Sigmoid colon (tissue), 7 donors: ENCODE measurements around the gene STAP2. TPM values are rescaled to one million over a fixed set of nuclear protein-coding genes. Genes with fewer than 3 reads are reported as not detected.

Experiments used
- DNase-seq: peaks from one replicate; pipeline ENCODE4 v3.0.0-alpha.2; 2019
- H3K27ac ChIP-seq, 4 donors: fragments of 200-600 bp; sonication (generic); one replicate each; pipeline ENCODE4 v1.5.1; 2016 to 2019; ENCODE audit warnings: mild to moderate bottlenecking in 1 of 4
- H3K27me3 ChIP-seq, 3 donors: fragments of 200-600 bp; sonication (generic); one replicate each; pipeline ENCODE4 v1.5.1; 2019; ENCODE audit warnings: mild to moderate bottlenecking in 1 of 3
- H3K36me3 ChIP-seq, 4 donors: fragments of 200-600 bp; sonication (generic); one replicate each; pipeline ENCODE4 v1.5.1; 2016 to 2019
- H3K4me1 ChIP-seq, 4 donors: fragments of 200-600 bp; sonication (generic); one replicate each; pipeline ENCODE4 v1.5.1; 2017 to 2019
- H3K4me3 ChIP-seq, 4 donors: fragments of 200-600 bp; sonication (generic); one replicate each; pipeline ENCODE4 v1.5.1; 2017 to 2019; ENCODE audit warnings: mild to moderate bottlenecking in 2 of 4, moderate library complexity in 1 of 4
- H3K9me3 ChIP-seq, 4 donors: fragments of 200-600 bp in 3 of 4; sonication (generic) in 3 of 4; one replicate each; pipeline versions ENCODE4 v1.5.1 to v1.6.1; 2013 to 2019
- EP300 ChIP-seq, 4 donors: sonication (generic); formaldehyde crosslinking; IDR thresholded peaks; one replicate each; pipeline ENCODE4 v1.6.1; 2017; ENCODE audit warnings: antibody characterized with exemption in 4 of 4
- POLR2A ChIP-seq, 2 donors: fragments of 450-650 bp; IDR thresholded peaks; one replicate each; pipeline ENCODE4 v1.6.1; 2016; ENCODE audit warnings: antibody characterized with exemption in 2 of 2, mild to moderate bottlenecking in 2 of 2, moderate library complexity in 2 of 2
- POLR2AphosphoS5 ChIP-seq, 4 donors: sonication (generic); formaldehyde crosslinking; IDR thresholded peaks; one replicate each; pipeline ENCODE4 v1.6.1; 2017; ENCODE audit warnings: antibody characterized with exemption in 4 of 4
- WGBS, 2 donors: extraction: QIAGEN DNeasy Blood & Tissue Kit; methylation state at CpG; one replicate each; pipeline ENCODE4 v1.1.7; 2013; 5-methylcytosine and 5-hydroxymethylcytosine counted together
- intact Hi-C: fragments of 100-400 bp; cut with DNase I; formaldehyde crosslinking; loops from one replicate; pipeline ENCODE4 v1.15.1; 2023
- polyA plus RNA-seq, 3 donors: library from polyadenylated mRNA; stranded (reverse); fragments of 200-250 nt; gene quantifications; one replicate each; pipeline ENCODE4 v1.2.3, GENCODE V29; 2013
- total RNA-seq, 4 donors: library from RNA; depleted of rRNA; stranded (reverse); fragments of >200 nt; gene quantifications; one replicate each; pipeline ENCODE4 v1.1.0, GENCODE V29; 2016
- TF ChIP-seq, protein P1 (sequence below), 4 experiments: fragments of 450-650 bp in 3 of 4; fragments of 200-600 bp in 1 of 4; IDR thresholded peaks; one replicate each; pipeline ENCODE4 v1.5.1; 2016 to 2019; ENCODE audit warnings: antibody characterized with exemption in 4 of 4, mild to moderate bottlenecking in 3 of 4, moderate library complexity in 2 of 4
- donor health status: healthy with polysubstance abuse.
- donor health status: Bipolar disorder and iron deficiency.
- donor health status: healthy.

Gene STAP2
- total and polyA plus RNA-seq, 7 donors: 0.99 to 313 (median 5.5) TPM

- DNase-seq: peak; percentile 99
- TF ChIP-seq POLR2A (IDR thresholded peaks at IDR 0.05) (no peak), EP300 (IDR thresholded peaks at IDR 0.05) (no peak), POLR2AphosphoS5 (IDR thresholded peaks at IDR 0.05) (peak in 2 of 4 donors; percentile 48 to 50)
- TF ChIP-seq, protein P1, sequence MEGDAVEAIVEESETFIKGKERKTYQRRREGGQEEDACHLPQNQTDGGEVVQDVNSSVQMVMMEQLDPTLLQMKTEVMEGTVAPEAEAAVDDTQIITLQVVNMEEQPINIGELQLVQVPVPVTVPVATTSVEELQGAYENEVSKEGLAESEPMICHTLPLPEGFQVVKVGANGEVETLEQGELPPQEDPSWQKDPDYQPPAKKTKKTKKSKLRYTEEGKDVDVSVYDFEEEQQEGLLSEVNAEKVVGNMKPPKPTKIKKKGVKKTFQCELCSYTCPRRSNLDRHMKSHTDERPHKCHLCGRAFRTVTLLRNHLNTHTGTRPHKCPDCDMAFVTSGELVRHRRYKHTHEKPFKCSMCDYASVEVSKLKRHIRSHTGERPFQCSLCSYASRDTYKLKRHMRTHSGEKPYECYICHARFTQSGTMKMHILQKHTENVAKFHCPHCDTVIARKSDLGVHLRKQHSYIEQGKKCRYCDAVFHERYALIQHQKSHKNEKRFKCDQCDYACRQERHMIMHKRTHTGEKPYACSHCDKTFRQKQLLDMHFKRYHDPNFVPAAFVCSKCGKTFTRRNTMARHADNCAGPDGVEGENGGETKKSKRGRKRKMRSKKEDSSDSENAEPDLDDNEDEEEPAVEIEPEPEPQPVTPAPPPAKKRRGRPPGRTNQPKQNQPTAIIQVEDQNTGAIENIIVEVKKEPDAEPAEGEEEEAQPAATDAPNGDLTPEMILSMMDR (IDR thresholded peaks at IDR 0.05): no peak
- intact Hi-C loops: loop anchor here (5.0 kb wide), 2 partner anchors 74 to 81 kb away; partner anchors contain the start of genes CHAF1A, SH3GL1 and YJU2
- Histone ChIP-seq H3K36me3 (no peaks in the 10 kb centered on the region), H3K4me1 (peaks cover 0 to 27% (median 20%) of the 10 kb centered on the region in 4 donors), H3K27ac (peak overlapping the region in 2 of 4 donors; percentile 2 to 60), H3K9me3 (no peaks in the 10 kb centered on the region), H3K27me3 (peaks cover 6 to 38% (median 13%) of the 10 kb centered on the region in 3 donors), H3K4me3 (peak overlapping the region; percentile 21 to 44 (median 33))
- WGBS, 2 donors: 3 to 69% methylated on average over 49 of the region's 49 CpGs
These were observed 10.2 kb downstream of the STAP2 start for GRCh38 chr19:4328243-4328990.

- H3K27ac ChIP-seq: peak overlapping the region in 1 of 4 donors; percentile 60
These were observed 10.8 kb downstream of the STAP2 start for GRCh38 chr19:4327877-4328242.

GRCh38 chr19:4327252-4327876 is 11.3 kb downstream of the STAP2 start:
- DNase-seq: peak; percentile 89
- no peaks in the 10 kb centered on the region for H3K9me3 ChIP-seq
- intact Hi-C loops: loop anchor here (5.0 kb wide), 2 partner anchors 75 to 80 kb away; partner anchors contain the start of genes CHAF1A, SH3GL1 and YJU2
- H3K27ac ChIP-seq: peak overlapping the region in 1 of 4 donors; percentile 60
- H3K4me1 ChIP-seq: peaks cover 0 to 27% (median 20%) of the 10 kb centered on the region in 4 donors
- peak overlapping the region in 3 of 4 donors; percentile 21 to 42 (median 35) for H3K4me3 ChIP-seq
- WGBS, 2 donors: 25 to 68% methylated on average over 30 of the region's 30 CpGs
- TF ChIP-seq EP300 (IDR thresholded peaks at IDR 0.05) (no peak), POLR2A (IDR thresholded peaks at IDR 0.05) (no peak)
- TF ChIP-seq, protein P1 (IDR thresholded peaks at IDR 0.05): no peak
- H3K27me3 ChIP-seq: peaks cover 6 to 38% (median 13%) of the 10 kb centered on the region in 3 donors
- no peaks in the 10 kb centered on the region for H3K36me3 ChIP-seq

More at GRCh38 chr19:4327877-4328242, 10.8 kb downstream of the STAP2 start:
- H3K27me3 ChIP-seq: peaks cover 6 to 38% (median 13%) of the 10 kb centered on the region in 3 donors
- peak overlapping the region; percentile 21 to 42 (median 28) for H3K4me3 ChIP-seq
- WGBS, 2 donors: 23 to 70% methylated on average over 13 of the region's 13 CpGs
- H3K4me1 ChIP-seq: peaks cover 0 to 27% (median 20%) of the 10 kb centered on the region in 4 donors
- TF ChIP-seq, protein P1 (IDR thresholded peaks at IDR 0.05): no peak
- TF ChIP-seq POLR2A (IDR thresholded peaks at IDR 0.05): no peak
- TF ChIP-seq EP300 (IDR thresholded peaks at IDR 0.05): no peak
- no peak for TF ChIP-seq POLR2AphosphoS5 (IDR thresholded peaks at IDR 0.05)
- no peak for DNase-seq
- H3K36me3 ChIP-seq: no peaks in the 10 kb centered on the region
- intact Hi-C loops: loop anchor here (5.0 kb wide), 2 partner anchors 74 to 81 kb away; partner anchors contain the start of genes CHAF1A, SH3GL1 and YJU2
- H3K9me3 ChIP-seq: no peaks in the 10 kb centered on the region

DNA sequence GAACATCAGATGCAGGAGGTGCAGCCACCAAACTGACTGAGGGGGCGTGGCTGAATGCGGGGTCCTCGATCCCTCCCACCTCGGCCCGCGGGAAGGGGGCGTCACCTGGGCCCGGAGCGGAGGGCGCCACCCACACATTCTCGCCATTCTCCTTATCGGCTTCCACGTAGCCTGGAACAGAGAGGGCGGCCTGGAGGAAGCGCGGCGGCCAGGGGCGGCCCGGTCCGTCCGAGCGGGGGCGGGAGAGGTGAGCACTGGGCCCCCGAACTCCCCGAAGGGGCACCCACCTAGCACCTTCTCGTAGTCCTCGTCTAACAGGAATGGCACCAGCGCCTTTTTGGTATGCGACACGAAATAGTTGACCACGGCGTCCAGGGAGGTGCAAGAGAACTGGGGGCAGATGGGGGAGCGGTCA is 11.8 kb downstream of the STAP2 start:
- TF ChIP-seq, protein P1 (IDR thresholded peaks at IDR 0.05): no peak
- no peak for TF ChIP-seq POLR2A (IDR thresholded peaks at IDR 0.05)
- no peak for TF ChIP-seq EP300 (IDR thresholded peaks at IDR 0.05)
- TF ChIP-seq POLR2AphosphoS5 (IDR thresholded peaks at IDR 0.05): no peak
- no peaks in the 10 kb centered on the region for H3K36me3 ChIP-seq
- peak overlapping the region in 2 of 4 donors; percentile 35 to 42 for H3K4me3 ChIP-seq
- no peak overlapping the region for H3K27ac ChIP-seq
- DNase-seq: no peak
- peaks cover 0 to 27% (median 20%) of the 10 kb centered on the region in 4 donors for H3K4me1 ChIP-seq
- peaks cover 6 to 38% (median 13%) of the 10 kb centered on the region in 3 donors for H3K27me3 ChIP-seq
- intact Hi-C loops: loop anchor here (5.0 kb wide), 2 partner anchors 75 to 80 kb away; partner anchors contain the start of genes CHAF1A, SH3GL1 and YJU2
- WGBS, 2 donors: 42 to 78% methylated on average over 33 of the region's 33 CpGs
- no peaks in the 10 kb centered on the region for H3K9me3 ChIP-seq
